NCI-H2196 (cell line): ENCODE results near the gene LRRC37B.
"Not testable (repeated sequence)": the region's sequence is repeated elsewhere in the genome, so short reads cannot be mapped to it uniquely, and the experiment has no call there.

ENCODE experiments used
- DNase-seq: peaks from one replicate; lab custom pipeline; 2025; ENCODE audit not compliant: unreplicated experiment; lab: John Stamatoyannopoulos, UW

Gene LRRC37B

DNA sequence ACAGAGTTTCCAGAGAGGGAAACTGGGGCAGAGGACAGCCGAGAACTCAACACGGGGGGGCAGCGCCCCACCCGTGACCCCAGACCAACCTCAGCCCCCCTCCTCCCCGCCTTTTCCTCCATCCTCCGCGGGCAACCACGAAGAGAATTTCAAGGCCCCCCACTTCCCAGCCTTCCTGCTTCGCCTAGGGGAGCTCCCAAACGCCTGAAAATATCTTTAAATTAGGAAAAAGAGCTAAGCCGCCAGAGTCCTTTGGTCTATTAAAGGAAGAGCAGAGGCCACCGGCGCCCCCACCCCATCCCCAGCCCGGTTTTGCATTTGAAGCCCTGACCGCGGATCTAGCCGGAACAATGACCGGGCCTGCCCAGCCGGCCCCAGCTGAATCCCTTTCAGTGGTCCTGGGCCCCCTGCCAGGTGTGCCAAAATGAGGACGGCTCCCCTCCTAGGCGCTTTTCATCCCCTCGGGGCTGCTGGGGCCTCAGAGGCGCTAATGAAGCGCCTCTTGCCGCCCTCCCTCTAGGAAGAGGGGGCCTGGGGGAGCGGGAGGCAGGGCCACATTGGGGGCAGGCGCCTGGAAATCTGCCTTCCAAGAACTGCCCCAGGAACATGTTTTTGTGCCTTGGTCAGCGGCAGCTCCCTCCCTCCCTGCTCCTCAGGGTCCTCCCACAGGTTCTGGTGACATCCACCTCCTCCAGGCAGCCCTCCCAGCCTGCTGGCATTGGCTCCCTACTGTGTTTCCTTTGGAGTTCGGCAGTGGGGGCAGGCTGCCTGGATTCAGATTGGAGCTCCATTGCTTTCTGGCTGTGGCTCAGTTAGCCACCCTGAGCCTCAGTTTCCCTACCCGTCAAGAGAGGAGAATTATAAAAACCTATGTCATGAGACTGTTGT is 78.0 kb downstream of the LRRC37B start:
- not testable (repeated sequence) for DNase-seq

DNA sequence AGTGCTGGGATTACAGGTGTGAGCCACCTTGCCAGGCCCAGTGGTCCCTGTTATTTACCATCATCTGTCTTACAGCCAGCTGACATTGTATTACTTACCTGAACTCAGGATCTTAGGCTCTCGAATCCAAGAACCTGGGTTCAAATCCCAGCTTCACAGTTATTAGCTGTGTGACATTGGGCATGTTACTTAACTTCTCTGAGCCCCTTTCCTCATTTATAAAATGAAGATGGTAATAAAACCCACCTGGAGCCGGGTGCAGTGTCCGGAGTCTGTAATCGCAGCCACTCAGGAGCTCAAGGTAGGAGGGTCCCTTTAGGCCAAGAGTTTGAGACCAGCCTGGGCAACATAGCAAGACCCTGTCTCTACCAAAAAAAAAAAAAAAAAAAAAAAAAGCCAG is 79.7 kb downstream of the LRRC37B start:
- not testable (repeated sequence) for DNase-seq

DNA sequence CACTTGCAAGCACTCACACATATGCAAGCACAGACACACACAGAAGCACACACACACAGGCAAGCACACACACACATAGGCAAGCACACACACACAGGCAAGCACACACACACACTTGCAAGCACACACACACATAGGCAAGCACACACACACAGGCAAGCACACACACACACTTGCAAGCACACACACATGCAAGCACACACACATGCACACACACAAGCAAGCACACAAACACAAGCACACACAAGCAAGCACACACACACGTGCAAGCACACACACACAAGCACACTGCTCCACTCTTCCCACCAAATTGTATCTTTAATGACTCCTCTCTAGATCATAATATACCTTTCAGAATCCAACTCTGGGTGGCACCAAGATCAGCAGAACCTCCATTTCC is 84.9 kb downstream of the LRRC37B start:
- DNase-seq, result not testable (repeated sequence)

DNA sequence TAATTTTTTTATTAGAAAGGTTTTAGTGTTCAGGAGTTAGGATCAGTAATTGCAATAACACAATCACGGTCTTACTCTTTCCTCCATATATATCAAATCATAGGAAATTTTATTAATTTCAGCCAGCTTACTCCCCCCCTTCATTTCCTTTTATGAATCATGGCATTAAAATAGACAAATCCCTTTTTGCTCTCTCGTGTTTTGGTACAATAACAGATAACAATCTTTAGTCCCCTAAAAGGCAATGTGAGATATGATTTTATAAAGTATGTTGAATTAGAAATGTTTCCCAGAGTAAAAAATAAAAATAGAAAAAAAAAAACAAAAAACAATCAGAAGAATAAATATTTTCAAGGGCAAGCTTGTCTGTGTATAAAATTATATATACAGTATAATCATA is 92.5 kb downstream of the LRRC37B start:
- DNase-seq, result no peak

DNA sequence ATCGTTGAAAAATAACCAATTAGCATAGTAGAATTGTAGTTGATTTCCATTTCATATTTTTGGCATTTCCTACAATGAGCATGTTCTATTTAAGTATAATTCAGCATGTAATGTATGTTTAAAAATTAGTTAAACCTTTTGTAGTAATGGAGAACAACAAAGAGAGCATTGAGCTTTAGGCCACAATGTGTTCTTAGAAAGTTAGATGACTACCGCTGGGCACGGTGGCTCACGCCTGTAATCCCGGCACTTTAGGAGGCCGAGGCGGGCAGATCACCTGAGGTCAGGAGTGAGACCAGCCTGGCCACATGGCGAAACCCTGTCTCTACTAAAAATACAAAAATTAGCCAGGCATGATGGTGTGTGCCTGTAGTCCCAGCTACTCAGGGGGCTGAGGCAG is 93.1 kb downstream of the LRRC37B start:
- not testable (repeated sequence) for DNase-seq

DNA sequence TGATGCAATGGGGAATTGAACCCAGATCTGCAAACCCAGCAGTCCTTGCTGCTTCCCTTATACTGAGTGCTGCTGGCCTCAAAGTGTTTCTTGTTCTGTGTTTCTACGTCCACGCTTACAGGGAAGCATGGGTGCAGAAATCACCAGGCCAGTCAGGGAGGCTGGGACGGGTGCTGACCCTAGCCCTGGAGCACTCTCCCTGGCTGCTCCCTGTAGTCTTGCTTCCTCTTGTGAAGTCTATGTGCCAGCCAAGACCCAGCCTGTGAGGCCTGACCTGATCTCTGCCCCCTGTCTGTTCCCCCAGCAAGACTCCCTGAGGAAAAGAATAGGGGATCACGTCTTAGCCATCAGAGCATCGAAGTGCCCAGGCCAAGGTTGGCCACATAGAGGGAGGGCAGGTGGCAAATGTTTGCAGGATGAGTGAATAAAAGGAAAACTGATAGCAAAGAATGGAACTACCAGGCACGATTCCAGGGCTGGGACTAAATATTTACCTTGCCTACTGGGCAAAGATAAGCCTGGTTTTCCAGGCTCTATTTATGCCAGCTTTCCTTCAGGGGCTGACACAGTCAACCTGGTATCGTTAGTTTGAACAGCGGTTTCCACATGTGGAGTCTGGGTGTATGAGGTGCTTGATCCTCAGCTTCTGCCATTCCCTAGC is 93.9 kb downstream of the LRRC37B start:
- DNase-seq, result peak; percentile 44

DNA sequence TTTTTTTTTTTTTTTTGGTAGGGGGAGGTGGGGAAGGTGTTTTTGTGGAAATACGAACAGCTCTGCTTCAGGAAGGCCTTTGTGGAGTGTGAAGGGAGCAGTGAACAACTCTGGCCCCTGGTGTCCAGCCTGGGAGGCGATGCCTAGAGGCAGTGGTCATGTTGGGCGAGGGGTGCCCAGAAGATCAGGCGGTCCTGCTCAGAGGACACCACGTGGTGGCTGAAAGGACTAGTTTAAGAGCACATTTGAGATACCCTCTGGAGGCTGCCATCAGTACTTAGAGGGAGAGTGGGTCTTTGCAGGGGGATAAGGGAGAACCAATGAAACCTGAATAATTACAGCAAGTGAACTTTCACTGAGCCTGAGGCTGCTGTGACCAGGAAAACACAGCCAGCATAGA is 95.0 kb downstream of the LRRC37B start:
- DNase-seq, result no peak

DNA sequence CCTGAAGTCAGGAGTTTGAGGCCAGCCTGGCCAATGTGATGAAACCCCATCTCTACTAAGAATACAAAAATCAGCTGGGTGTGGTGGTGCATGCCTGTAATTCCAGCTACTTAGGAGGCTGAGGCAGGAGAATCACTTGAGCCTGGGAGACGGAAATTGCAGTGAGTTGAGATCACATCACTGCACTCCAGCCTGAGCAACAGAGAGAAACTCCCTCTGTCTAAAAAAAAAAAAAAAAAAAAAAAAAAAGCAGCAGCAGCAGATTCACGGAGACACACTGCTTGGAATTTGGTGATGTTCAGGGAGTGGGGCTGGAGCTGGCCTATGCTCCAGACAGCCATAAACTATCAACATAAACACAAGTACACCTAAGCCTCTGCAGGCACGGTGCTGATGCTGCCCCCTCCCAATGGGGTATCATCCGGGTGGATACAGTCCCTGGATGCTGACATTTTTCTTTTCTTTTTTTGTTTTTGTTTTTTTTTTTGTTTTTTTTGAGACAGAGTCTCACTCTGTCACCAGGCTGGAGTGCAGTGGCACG is 95.5 kb downstream of the LRRC37B start:
- no peak for DNase-seq
